ACC112 (cell line): ENCODE measurements around the gene AFM.

Source experiments
- H2AFZ ChIP-seq: fragments of 200-600 bp; sonication (generic); one replicate; pipeline ENCODE4 v1.6.0; 2017; ENCODE audit warnings: antibody characterized with exemption, low read length; ENCODE audit not compliant: unreplicated experiment
- H3K27ac ChIP-seq: fragments of 200-600 bp; sonication (generic); 2 replicates; pipeline ENCODE4 v1.5.1; 2014; ENCODE audit warnings: low read depth, mild to moderate bottlenecking, antibody characterized with exemption, low read length, moderate library complexity
- H3K27me3 ChIP-seq: fragments of 200-600 bp; sonication (generic); 2 replicates; pipeline ENCODE4 v1.6.1; 2014; ENCODE audit warnings: mild to moderate bottlenecking, antibody characterized with exemption, low read length, moderate library complexity, mixed read lengths; ENCODE audit not compliant: insufficient read depth
- H3K36me3 ChIP-seq: fragments of 200-600 bp; sonication (generic); 2 replicates; pipeline ENCODE4 v1.6.1; 2016; ENCODE audit warnings: mild to moderate bottlenecking, antibody characterized with exemption, low read length, moderate library complexity, mixed read lengths; ENCODE audit not compliant: insufficient read depth
- H3K4me1 ChIP-seq: fragments of 200-600 bp; sonication (generic); one replicate; pipeline ENCODE4 v1.6.1; 2016; ENCODE audit warnings: low read length, mixed read lengths; ENCODE audit not compliant: insufficient read depth, unreplicated experiment, control insufficient read depth
- H3K4me3 ChIP-seq: fragments of 200-600 bp; sonication (generic); 2 replicates; pipeline ENCODE4 v1.5.1; 2014; ENCODE audit warnings: mild to moderate bottlenecking, low read depth, low read length
- H3K79me2 ChIP-seq: fragments of 200-600 bp; sonication (generic); one replicate; pipeline ENCODE4 v1.6.0; 2016; ENCODE audit warnings: low read length; ENCODE audit not compliant: control insufficient read depth, unreplicated experiment, insufficient read depth

The AFM gene

GRCh38 chr4:73470728-73471127 lies 10.8 kb upstream of the AFM start:
- Histone ChIP-seq H3K27me3 (peaks cover 27% of the 10 kb centered on the region; the same call in 1 of the 2 replicates), H3K4me3 (no peak overlapping the region), H3K79me2 (no peaks in the 10 kb centered on the region), H3K4me1 (no peaks in the 10 kb centered on the region), H3K36me3 (no peaks in the 10 kb centered on the region), H3K27ac (no peak overlapping the region), H2AFZ (no peak overlapping the region)

GRCh38 chr4:73477176-73477575 lies 4.4 kb upstream of the AFM start:
- Histone ChIP-seq H3K36me3 (no peaks in the 10 kb centered on the region), H3K4me3 (no peak overlapping the region), H3K27ac (no peak overlapping the region), H3K4me1 (no peaks in the 10 kb centered on the region), H3K27me3 (peaks cover 12% of the 10 kb centered on the region; the same call in 1 of the 2 replicates), H2AFZ (no peak overlapping the region), H3K79me2 (no peaks in the 10 kb centered on the region)

- Histone ChIP-seq H3K27me3 (no peaks in the 10 kb centered on the region), H2AFZ (no peak overlapping the region), H3K4me1 (no peaks in the 10 kb centered on the region), H3K79me2 (no peaks in the 10 kb centered on the region), H3K27ac (no peak overlapping the region), H3K4me3 (no peak overlapping the region), H3K36me3 (no peaks in the 10 kb centered on the region)
Observed at GRCh38 chr4:73479323-73479722, 2.2 kb upstream of the AFM start.

GRCh38 chr4:73485085-73485484 lies 3.5 kb downstream of the AFM start:
- no peak overlapping the region for H3K27ac ChIP-seq

GRCh38 chr4:73485596-73485995 lies 4.1 kb downstream of the AFM start:
- H3K79me2 ChIP-seq: no peaks in the 10 kb centered on the region
- H3K36me3 ChIP-seq: no peaks in the 10 kb centered on the region
- H3K27me3 ChIP-seq: no peaks in the 10 kb centered on the region
- H2AFZ ChIP-seq: no peak overlapping the region
- H3K27ac ChIP-seq: no peak overlapping the region
- H3K4me1 ChIP-seq: no peaks in the 10 kb centered on the region
- H3K4me3 ChIP-seq: no peak overlapping the region

More at GRCh38 chr4:73485085-73485484, 3.5 kb downstream of the AFM start:
- Histone ChIP-seq H3K79me2 (no peaks in the 10 kb centered on the region), H3K4me3 (no peak overlapping the region), H3K4me1 (no peaks in the 10 kb centered on the region), H3K27me3 (no peaks in the 10 kb centered on the region), H3K36me3 (no peaks in the 10 kb centered on the region), H2AFZ (no peak overlapping the region)

GRCh38 chr4:73486497-73486896 lies 5.0 kb downstream of the AFM start:
- Histone ChIP-seq H2AFZ (no peak overlapping the region), H3K36me3 (no peaks in the 10 kb centered on the region), H3K4me3 (no peak overlapping the region), H3K79me2 (no peaks in the 10 kb centered on the region), H3K4me1 (no peaks in the 10 kb centered on the region), H3K27ac (no peak overlapping the region), H3K27me3 (no peaks in the 10 kb centered on the region)

GRCh38 chr4:73487233-73487632 lies 5.7 kb downstream of the AFM start:
- Histone ChIP-seq H2AFZ (no peak overlapping the region), H3K27me3 (no peaks in the 10 kb centered on the region), H3K4me1 (no peaks in the 10 kb centered on the region), H3K27ac (no peak overlapping the region), H3K4me3 (no peak overlapping the region), H3K36me3 (no peaks in the 10 kb centered on the region), H3K79me2 (no peaks in the 10 kb centered on the region)

GRCh38 chr4:73499996-73500765 lies 18.6 kb downstream of the AFM start:
- H2AFZ ChIP-seq: peak overlapping the region; percentile 97
- H3K4me1 ChIP-seq: peaks cover 5% of the 10 kb centered on the region
- H3K36me3 ChIP-seq: no peaks in the 10 kb centered on the region
- H3K79me2 ChIP-seq: no peaks in the 10 kb centered on the region
- peak overlapping the region; percentile 70 for H3K4me3 ChIP-seq
- peak overlapping the region; percentile 23; the same call in 1 of the 2 replicates for H3K27ac ChIP-seq
- no peaks in the 10 kb centered on the region for H3K27me3 ChIP-seq

GRCh38 chr4:73501664-73502265 lies 20.2 kb downstream of the AFM start:
- H3K4me1 ChIP-seq: peaks cover 5% of the 10 kb centered on the region
- H3K79me2 ChIP-seq: no peaks in the 10 kb centered on the region
- no peak overlapping the region for H3K27ac ChIP-seq
- no peak overlapping the region for H3K4me3 ChIP-seq
- no peaks in the 10 kb centered on the region for H3K36me3 ChIP-seq
- peak overlapping the region; percentile 67 for H2AFZ ChIP-seq
- no peaks in the 10 kb centered on the region for H3K27me3 ChIP-seq

- Histone ChIP-seq H3K4me1 (no peaks in the 10 kb centered on the region), H3K27me3 (no peaks in the 10 kb centered on the region), H3K36me3 (no peaks in the 10 kb centered on the region), H3K27ac (no peak overlapping the region), H3K79me2 (no peaks in the 10 kb centered on the region), H3K4me3 (no peak overlapping the region), H2AFZ (no peak overlapping the region)
Observed at GRCh38 chr4:73505567-73505966, 24.0 kb downstream of the AFM start.

GRCh38 chr4:73507541-73507940 lies 26.0 kb downstream of the AFM start:
- Histone ChIP-seq H3K36me3 (no peaks in the 10 kb centered on the region), H3K4me1 (no peaks in the 10 kb centered on the region), H3K79me2 (no peaks in the 10 kb centered on the region), H2AFZ (no peak overlapping the region), H3K27ac (no peak overlapping the region), H3K27me3 (no peaks in the 10 kb centered on the region), H3K4me3 (no peak overlapping the region)
